Measurements from ENCODE around the gene EXOC3L1. TPM values are rescaled to one million over a fixed set of nuclear protein-coding genes. Genes with fewer than 3 reads are reported as not detected.

The EXOC3L1 gene
- polyA plus RNA-seq, 1 donor: 4.6 TPM

- no peak for DNase-seq
These were observed 8.3 kb upstream of the EXOC3L1 start for GRCh38 chr16:67198238-67198734.

GRCh38 chr16:67197704-67198103, 7.8 kb upstream of the EXOC3L1 start:
- no peak for DNase-seq

GRCh38 chr16:67196881-67197280, 6.9 kb upstream of the EXOC3L1 start:
- no peak for DNase-seq

- no peak for DNase-seq
These were observed 5.7 kb upstream of the EXOC3L1 start for GRCh38 chr16:67195676-67196075.

GRCh38 chr16:67194260-67194659, 4.3 kb upstream of the EXOC3L1 start:
- no peak for DNase-seq

- no peak for DNase-seq
These were observed 3.6 kb upstream of the EXOC3L1 start for GRCh38 chr16:67193536-67193935.

- DNase-seq: no peak
These were observed 2.9 kb upstream of the EXOC3L1 start for GRCh38 chr16:67192781-67193361.

- peak; percentile 85 for DNase-seq
These were observed 2.2 kb upstream of the EXOC3L1 start, which contains the start of gene E2F4 for GRCh38 chr16:67191995-67192681. E2F4 (plus strand) TSS chr16:67192155; CDS start chr16:67192228, 73 bp downstream.

- no peak for DNase-seq
These were observed 1.6 kb upstream of the EXOC3L1 start for GRCh38 chr16:67191411-67191994.

- no peak for DNase-seq
These were observed 788 bp upstream of the EXOC3L1 start for GRCh38 chr16:67190448-67191399.

- no peak for DNase-seq
These were observed 1.1 kb downstream of the EXOC3L1 start for GRCh38 chr16:67188798-67189197.

- no peak for DNase-seq
These were observed 1.6 kb downstream of the EXOC3L1 start for GRCh38 chr16:67188323-67188722.

GRCh38 chr16:67187175-67187890, 2.6 kb downstream of the EXOC3L1 start:
- DNase-seq: no peak

- DNase-seq: no peak
These were observed 3.4 kb downstream of the EXOC3L1 start for GRCh38 chr16:67186550-67186950.

- no peak for DNase-seq
These were observed 4.2 kb downstream of the EXOC3L1 start for GRCh38 chr16:67185651-67186134.

GRCh38 chr16:67184995-67185650, 4.8 kb downstream of the EXOC3L1 start:
- peak; percentile 89 for DNase-seq

GRCh38 chr16:67184453-67184994, 5.4 kb downstream of the EXOC3L1 start:
- DNase-seq: no peak

GRCh38 chr16:67183627-67184452, 6.1 kb downstream of the EXOC3L1 start, which contains the start of gene MATCAP1:
MATCAP1 (minus strand) TSS chr16:67183963; CDS start chr16:67180610, 3,353 bp downstream.
- DNase-seq: peak; percentile 95

GRCh38 chr16:67183284-67183626, 6.7 kb downstream of the EXOC3L1 start:
- no peak for DNase-seq

Data from left kidney (tissue), 2 donors.